Fibroblast of pulmonary artery (primary cell): Measurements from ENCODE around the gene MIPEP.

Source experiments
- DNase-seq: peaks from one replicate; pipeline ENCODE4 v3.0.0-alpha.2; 2010; ENCODE audit warnings: low read depth
- H3K4me3 ChIP-seq: replicated peaks from 2 replicates; pipeline ENCODE4 v1.5.1; 2011; ENCODE audit warnings: low read depth, mild to moderate bottlenecking, control low read depth, low read length, moderate library complexity
- CTCF ChIP-seq: IDR thresholded peaks from 2 replicates; pipeline ENCODE4 v1.5.1; 2011; ENCODE audit warnings: mild to moderate bottlenecking, control low read depth, low read length, inconsistent platforms; ENCODE audit errors: missing control alignments

MIPEP gene

GRCh38 chr13:23859455-23859854 is 29.7 kb downstream of the MIPEP start:
- no peak overlapping the region for H3K4me3 ChIP-seq
- TF ChIP-seq CTCF = no peak
- no peak for DNase-seq

GRCh38 chr13:23858546-23858945 is 30.7 kb downstream of the MIPEP start:
- no peak overlapping the region for H3K4me3 ChIP-seq
- no peak for TF ChIP-seq CTCF
- DNase-seq = no peak

- no peak for TF ChIP-seq CTCF
- H3K4me3 ChIP-seq = no peak overlapping the region
- no peak for DNase-seq
Measured at GRCh38 chr13:23856008-23856750, 33.0 kb downstream of the MIPEP start.

GRCh38 chr13:23855360-23855759 is 33.8 kb downstream of the MIPEP start:
- no peak for TF ChIP-seq CTCF
- no peak overlapping the region for H3K4me3 ChIP-seq
- DNase-seq = no peak

GRCh38 chr13:23852351-23852750 is 36.8 kb downstream of the MIPEP start:
- H3K4me3 ChIP-seq = no peak overlapping the region
- no peak for DNase-seq
- no peak for TF ChIP-seq CTCF

- H3K4me3 ChIP-seq = no peak overlapping the region
- peak; percentile 64 for DNase-seq
- no peak for TF ChIP-seq CTCF
Measured at GRCh38 chr13:23851106-23851505, 38.1 kb downstream of the MIPEP start.

GRCh38 chr13:23850134-23850533 is 39.1 kb downstream of the MIPEP start:
- no peak overlapping the region for H3K4me3 ChIP-seq
- DNase-seq = no peak
- no peak for TF ChIP-seq CTCF
